Activated CD4-positive, alpha-beta memory T cell treated with anti-CD3 and anti-CD28 coated beads for 36 hours (primary cell): Measurements from ENCODE around the gene SLC17A7. TPM values are rescaled to one million over a fixed set of nuclear protein-coding genes. Genes with fewer than 3 reads are reported as not detected.

ENCODE experiments used
- CTCF ChIA-PET: fragments of 350-600 bp; sonication (Branson Sonifier 250); formaldehyde crosslinking; loops from one replicate; lab custom pipeline; 2021; ENCODE audit warnings: antibody characterized with exemption, inconsistent platforms; lab: Charles Lee
- POLR2A ChIA-PET: fragments of 350-600 bp; sonication (Branson Sonifier 250); formaldehyde crosslinking; loops from one replicate; lab custom pipeline; 2021; ENCODE audit warnings: antibody characterized with exemption; lab: Charles Lee
- DNase-seq: peaks from one replicate; pipeline ENCODE4 v3.0.0-alpha.2; 2020
- H3K27ac Mint-ChIP-seq: one replicate; pipeline ENCODE4 v1.8.0; 2021; ENCODE audit warnings: mixed read lengths
- H3K27me3 Mint-ChIP-seq: one replicate; pipeline ENCODE4 v1.8.0; 2021; ENCODE audit warnings: mixed read lengths
- H3K36me3 Mint-ChIP-seq: one replicate; pipeline ENCODE4 v1.8.0; 2021; ENCODE audit warnings: mixed read lengths
- H3K4me1 Mint-ChIP-seq: one replicate; pipeline ENCODE4 v1.8.0; 2021; ENCODE audit warnings: low read depth, mixed read lengths
- H3K4me3 Mint-ChIP-seq: one replicate; pipeline ENCODE4 v1.8.0; 2021; ENCODE audit warnings: mild to moderate bottlenecking, mixed read lengths
- H3K9me3 Mint-ChIP-seq: one replicate; pipeline ENCODE4 v1.8.0; 2021; ENCODE audit warnings: mixed read lengths
- intact Hi-C: fragments of 100-400 bp; cut with micrococcal nuclease; formaldehyde crosslinking; loops from one replicate; pipeline ENCODE4 v1.15.1; 2023
- total RNA-seq, 2 experiments: library from RNA; stranded (reverse); gene quantifications; one replicate each; pipeline ENCODE4 v1.2.3, GENCODE V29; 2021

SLC17A7 gene
- total RNA-seq, 2 experiments from 2014 or later = 0.17 TPM; not detected in 1

DNA sequence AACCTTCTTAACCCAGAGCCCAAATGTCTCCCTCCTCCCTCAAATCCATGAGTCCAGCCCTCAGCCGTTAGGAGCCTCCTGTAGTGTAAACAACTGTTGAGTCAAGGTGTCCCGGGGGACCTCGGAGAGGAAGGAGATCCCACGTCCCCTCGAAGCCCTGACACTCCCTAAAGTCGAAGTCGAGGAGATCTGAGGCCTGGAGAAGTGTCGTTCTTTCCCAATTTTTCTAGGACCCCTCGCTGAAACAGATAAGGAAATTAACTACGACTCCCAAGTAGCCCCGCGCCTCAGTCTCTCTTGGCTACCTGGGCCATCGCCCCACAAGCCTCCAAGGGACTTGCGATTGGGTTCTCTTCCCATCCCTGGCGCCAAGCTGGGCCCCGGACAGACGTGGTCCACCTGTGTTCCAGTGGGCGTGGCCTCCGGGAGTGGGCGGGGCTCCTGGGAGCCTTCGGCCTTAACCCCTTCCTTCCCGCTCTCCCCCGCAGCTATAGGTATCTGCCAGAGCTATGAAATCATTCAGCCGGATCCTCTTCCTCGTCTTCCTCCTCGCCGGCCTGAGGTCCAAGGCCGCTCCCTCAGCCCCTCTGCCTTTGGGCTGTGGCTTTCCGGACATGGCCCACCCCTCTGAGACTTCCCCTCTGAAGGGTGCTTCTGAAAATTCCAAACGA, 15.3 kb downstream of the SLC17A7 start:
- H3K9me3 Mint-ChIP-seq = no peaks in the 10 kb centered on the region
- H3K4me3 Mint-ChIP-seq = no peak overlapping the region
- ChIA-PET CTCF (interaction anchor here (0.5 to 1.5 kb wide), 3 partner anchors 17 to 201 kb away, joined by 3 to 4 read pairs (median 3); no protein-coding TSS in a partner anchor), POLR2A (no interaction called here)
- H3K27ac Mint-ChIP-seq = no peak overlapping the region
- intact Hi-C loops = no loop called here
- H3K27me3 Mint-ChIP-seq = peaks cover 81% of the 10 kb centered on the region
- peaks cover 43% of the 10 kb centered on the region for H3K4me1 Mint-ChIP-seq
- no peaks in the 10 kb centered on the region for H3K36me3 Mint-ChIP-seq
- peak; percentile 43 for DNase-seq

DNA sequence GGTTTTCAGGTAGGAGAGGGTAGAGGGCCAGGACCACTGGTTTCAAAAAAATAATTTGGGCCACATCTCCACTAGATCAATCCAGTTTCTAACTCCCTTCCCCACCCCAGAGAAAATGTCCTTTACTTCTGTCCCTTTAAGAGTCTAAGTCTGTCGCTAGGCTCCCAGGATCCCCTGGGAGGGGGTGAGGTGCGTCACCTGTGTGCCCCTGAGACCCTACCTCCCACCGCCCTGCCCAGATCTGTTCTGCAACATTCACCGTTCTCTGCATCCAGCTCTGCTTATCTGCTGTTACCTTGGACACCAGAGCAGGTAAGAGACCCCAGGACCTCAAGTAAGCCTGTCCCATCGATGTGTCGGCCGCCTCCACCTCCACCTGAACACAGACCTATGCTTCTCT, 16.1 kb downstream of the SLC17A7 start, which contains the start of gene GFY:
Gene GFY, plus strand, starts transcription at position 211 of the 400 bp plus-strand sequence. CDS start 1,043 bp downstream, outside the sequence.
- intact Hi-C loops = no loop called here
- CTCF ChIA-PET = interaction anchor here (0.7 to 1.5 kb wide), 2 partner anchors 15 to 33 kb away, joined by 4 read pairs; no protein-coding TSS in a partner anchor

GRCh38 chr19:49423985-49424303, 17.4 kb downstream of the SLC17A7 start:
- Mint-ChIP-seq H3K27me3 (peaks cover 77% of the 10 kb centered on the region), H3K27ac (no peak overlapping the region), H3K36me3 (no peaks in the 10 kb centered on the region), H3K9me3 (no peaks in the 10 kb centered on the region), H3K4me1 (peaks cover 47% of the 10 kb centered on the region), H3K4me3 (peak overlapping the region; percentile 1)
- DNase-seq = no peak
- POLR2A ChIA-PET = no interaction called here
- intact Hi-C loops = no loop called here
- CTCF ChIA-PET = interaction anchor here (1.2 to 1.5 kb wide), 3 partner anchors 14 to 294 kb away, joined by 3 to 5 read pairs (median 4); no protein-coding TSS in a partner anchor

More for the DNA sequence above, 16.1 kb downstream of the SLC17A7 start, which contains the start of gene GFY:
- peaks cover 81% of the 10 kb centered on the region for H3K27me3 Mint-ChIP-seq
- POLR2A ChIA-PET = interaction anchor here (0.9 kb wide), 1 partner anchor 9 kb away, joined by 4 read pairs; no protein-coding TSS in a partner anchor
- H3K4me3 Mint-ChIP-seq = no peak within 1 kb of the TSS
- H3K9me3 Mint-ChIP-seq = no peaks in the 10 kb centered on the region
- H3K36me3 Mint-ChIP-seq = no peaks in the 10 kb centered on the region
- DNase-seq = no peak
- peaks cover 47% of the 10 kb centered on the region for H3K4me1 Mint-ChIP-seq
- no peak within 1 kb of the TSS for H3K27ac Mint-ChIP-seq

- ChIA-PET POLR2A (no interaction called here), CTCF (interaction anchor here (1.2 to 1.7 kb wide), 4 partner anchors 13 to 293 kb away, joined by 3 to 5 read pairs (median 4); no protein-coding TSS in a partner anchor)
- Mint-ChIP-seq H3K27me3 (peaks cover 73% of the 10 kb centered on the region), H3K9me3 (no peaks in the 10 kb centered on the region), H3K4me3 (peak within 1 kb of the TSS; percentile 60), H3K36me3 (no peaks in the 10 kb centered on the region), H3K27ac (no peak within 1 kb of the TSS), H3K4me1 (peaks cover 43% of the 10 kb centered on the region)
- intact Hi-C loops = no loop called here
- DNase-seq = no peak
These were observed 18.0 kb downstream of the SLC17A7 start, which contains the start of gene PTH2 for GRCh38 chr19:49423071-49423984. Gene PTH2 (minus strand): TSS chr19:49423441. CDS start chr19:49423339, 102 bp downstream.

DNA sequence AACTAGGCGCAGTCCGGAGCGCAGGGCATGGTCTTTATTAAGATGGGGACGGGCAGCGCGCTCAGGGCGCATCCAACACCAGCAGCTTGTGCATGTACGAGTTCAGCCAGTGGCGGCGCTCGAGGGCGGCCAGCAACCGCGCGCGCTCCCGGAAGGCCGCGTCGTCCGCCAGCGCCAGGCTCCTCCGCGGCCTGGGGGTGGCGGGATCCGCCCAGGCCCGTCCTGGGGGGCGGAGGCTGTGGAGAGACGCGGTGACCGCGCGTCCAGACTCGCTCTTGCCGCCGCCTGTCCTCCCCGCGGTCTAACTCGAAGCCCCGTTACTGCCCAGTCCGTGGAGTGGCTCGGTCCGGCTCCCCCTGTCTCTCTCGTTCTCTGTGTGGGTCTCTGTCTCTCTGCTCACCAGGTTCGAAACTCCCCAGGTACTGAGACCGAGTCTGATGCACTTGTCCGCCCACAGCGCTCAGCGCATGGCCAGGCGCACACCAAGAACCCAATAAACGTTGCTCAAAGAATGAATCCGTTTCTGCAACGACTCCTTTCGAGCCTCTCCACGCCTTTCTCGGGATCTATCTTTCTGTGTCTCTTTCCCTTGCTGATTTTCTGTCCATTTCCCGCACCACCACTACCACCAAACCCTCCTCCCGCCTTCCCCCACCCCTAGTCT, 18.8 kb downstream of the SLC17A7 start:
- DNase-seq = peak; percentile 79
- Mint-ChIP-seq H3K9me3 (no peaks in the 10 kb centered on the region), H3K27ac (no peak overlapping the region), H3K4me3 (peak overlapping the region; percentile 60), H3K36me3 (no peaks in the 10 kb centered on the region), H3K4me1 (peaks cover 36% of the 10 kb centered on the region), H3K27me3 (peaks cover 69% of the 10 kb centered on the region)
- POLR2A ChIA-PET = interaction anchor here (1.3 kb wide), 1 partner anchor 13 kb away, joined by 3 read pairs; no protein-coding TSS in a partner anchor
- intact Hi-C loops = no loop called here
- CTCF ChIA-PET = interaction anchor here (0.9 to 1.7 kb wide), 3 partner anchors 11 to 17 kb away, joined by 3 to 5 read pairs (median 4); no protein-coding TSS in a partner anchor

- Mint-ChIP-seq H3K9me3 (no peaks in the 10 kb centered on the region), H3K36me3 (no peaks in the 10 kb centered on the region), H3K27ac (no peak overlapping the region), H3K4me3 (peak overlapping the region; percentile 28), H3K27me3 (peaks cover 63% of the 10 kb centered on the region), H3K4me1 (peaks cover 32% of the 10 kb centered on the region)
- intact Hi-C loops = no loop called here
- ChIA-PET CTCF (interaction anchor here (0.9 to 1.7 kb wide), 4 partner anchors 9 to 18 kb away, joined by 3 to 5 read pairs (median 4); no protein-coding TSS in a partner anchor), POLR2A (interaction anchor here (1.3 kb wide), 1 partner anchor 13 kb away, joined by 3 read pairs; no protein-coding TSS in a partner anchor)
- DNase-seq = no peak
These were observed 19.5 kb downstream of the SLC17A7 start for GRCh38 chr19:49421878-49422202.

GRCh38 chr19:49421039-49421877, 20.1 kb downstream of the SLC17A7 start:
- Mint-ChIP-seq H3K36me3 (no peaks in the 10 kb centered on the region), H3K9me3 (no peaks in the 10 kb centered on the region), H3K4me3 (peak overlapping the region; percentile 28), H3K27ac (no peak overlapping the region), H3K27me3 (peaks cover 57% of the 10 kb centered on the region), H3K4me1 (peaks cover 28% of the 10 kb centered on the region)
- CTCF ChIA-PET = interaction anchor here (0.8 to 1.7 kb wide), 6 partner anchors 10 to 323 kb away, joined by 3 to 5 read pairs (median 4); no protein-coding TSS in a partner anchor
- POLR2A ChIA-PET = interaction anchor here (1.3 kb wide), 1 partner anchor 12 kb away, joined by 3 read pairs; no protein-coding TSS in a partner anchor
- DNase-seq = peak; percentile 68
- intact Hi-C loops = no loop called here

GRCh38 chr19:49420227-49420626, 21.1 kb downstream of the SLC17A7 start:
- DNase-seq = no peak
- Mint-ChIP-seq H3K27me3 (peaks cover 47% of the 10 kb centered on the region), H3K4me3 (no peak overlapping the region), H3K27ac (no peak overlapping the region), H3K4me1 (peaks cover 29% of the 10 kb centered on the region), H3K9me3 (no peaks in the 10 kb centered on the region), H3K36me3 (no peaks in the 10 kb centered on the region)
- intact Hi-C loops = no loop called here
- ChIA-PET POLR2A (no interaction called here), CTCF (interaction anchor here (0.6 to 1.3 kb wide), 5 partner anchors 19 to 322 kb away, joined by 3 to 4 read pairs (median 3); no protein-coding TSS in a partner anchor)

DNA sequence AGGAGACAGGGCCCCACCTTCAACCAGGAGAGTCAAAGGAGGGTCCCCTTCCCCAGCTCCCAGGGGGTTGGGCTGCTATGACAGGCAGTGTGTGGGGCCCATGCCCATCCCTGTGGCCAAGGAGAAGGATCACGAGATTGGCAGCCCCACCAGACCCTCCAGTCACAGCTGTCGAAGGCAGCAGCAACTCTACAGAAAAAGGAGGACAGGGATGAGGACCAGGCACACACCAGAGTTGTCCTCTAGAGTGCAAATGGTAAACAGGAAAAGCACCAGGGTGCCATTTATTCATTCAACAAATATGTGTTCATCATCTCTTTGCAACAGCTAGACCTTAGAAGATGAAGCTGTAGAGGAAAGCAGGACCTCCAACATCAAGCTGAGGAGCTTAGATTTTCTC, 22.2 kb downstream of the SLC17A7 start:
- POLR2A ChIA-PET = no interaction called here
- H3K27me3 Mint-ChIP-seq = peaks cover 41% of the 10 kb centered on the region
- no peaks in the 10 kb centered on the region for H3K36me3 Mint-ChIP-seq
- no peaks in the 10 kb centered on the region for H3K9me3 Mint-ChIP-seq
- H3K4me1 Mint-ChIP-seq = peaks cover 29% of the 10 kb centered on the region
- CTCF ChIA-PET = interaction anchor here (1.6 to 2.4 kb wide), 3 partner anchors 15 to 220 kb away, joined by 5 to 10 read pairs (median 6); no protein-coding TSS in a partner anchor
- DNase-seq = no peak
- no peak overlapping the region for H3K27ac Mint-ChIP-seq
- H3K4me3 Mint-ChIP-seq = no peak overlapping the region
- intact Hi-C loops = no loop called here

DNA sequence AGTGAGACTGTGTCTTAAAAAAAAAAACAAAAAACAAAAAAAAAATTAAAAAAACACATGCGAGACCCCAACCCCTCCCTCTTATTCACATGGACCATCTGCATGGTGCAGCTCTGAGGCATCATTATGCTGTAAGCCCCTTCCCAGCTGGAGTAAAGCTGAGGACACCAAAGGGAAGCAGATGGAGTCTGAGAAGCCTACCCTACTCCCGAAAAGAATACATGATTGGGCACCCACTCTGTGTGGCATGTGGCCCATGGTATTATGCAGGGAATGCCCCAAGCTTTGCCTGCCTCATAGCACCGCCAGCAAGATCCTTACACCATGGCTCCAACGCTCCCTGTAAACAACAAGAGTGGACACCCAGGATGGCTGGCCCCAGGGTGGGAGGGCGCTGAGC, 22.8 kb downstream of the SLC17A7 start:
- Mint-ChIP-seq H3K27ac (no peak overlapping the region), H3K27me3 (peaks cover 35% of the 10 kb centered on the region), H3K36me3 (no peaks in the 10 kb centered on the region), H3K4me3 (no peak overlapping the region), H3K9me3 (no peaks in the 10 kb centered on the region), H3K4me1 (peaks cover 23% of the 10 kb centered on the region)
- POLR2A ChIA-PET = no interaction called here
- intact Hi-C loops = no loop called here
- no peak for DNase-seq
- CTCF ChIA-PET = interaction anchor here (1.6 to 2.4 kb wide), 3 partner anchors 16 to 220 kb away, joined by 5 to 10 read pairs (median 6); no protein-coding TSS in a partner anchor
